Measurements from ENCODE around the gene SUN3. TPM values are rescaled to one million over a fixed set of nuclear protein-coding genes. Genes with fewer than 3 reads are reported as not detected.

The SUN3 gene
- total and polyA plus RNA-seq, 2 of the 8 experiments (the other 6 are each of a cell fraction or from before 2014, with no cell fraction given): not detected

DNA sequence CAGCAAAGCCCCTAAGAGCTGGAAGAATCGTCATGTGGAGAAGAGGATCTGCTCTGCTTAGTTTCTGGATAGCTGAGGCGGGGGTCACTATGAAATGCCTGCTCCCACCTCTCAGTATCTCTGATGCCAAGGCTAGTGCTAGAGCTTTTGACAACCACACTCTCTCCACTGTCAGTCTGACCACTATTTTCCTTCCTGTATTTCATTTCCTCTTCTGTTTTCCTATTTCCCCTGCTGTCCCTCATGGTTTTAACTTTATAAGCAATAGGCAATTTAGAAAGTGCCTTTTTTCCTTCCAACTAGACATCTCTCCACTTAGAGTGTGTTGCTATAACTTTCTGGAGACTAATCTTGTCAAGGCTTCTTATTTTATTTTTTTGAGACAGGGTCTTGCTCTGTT lies 30.1 kb upstream of the SUN3 start:
- no peaks in the 10 kb centered on the region for H3K27me3 ChIP-seq (replicated peaks in 1 of 4; ENCODE audit: control insufficient read depth in 3 of 4, extremely low read depth in 1 of 4, insufficient read depth in 3 of 4, low read length in 3 of 4)
- H3K18ac ChIP-seq (ENCODE audit: extremely low read depth, low read length): no peak overlapping the region
- no peaks in the 10 kb centered on the region for H3K36me3 ChIP-seq (ENCODE audit: control insufficient read depth in 2 of 4, insufficient read depth in 4 of 4, low read length in 3 of 4)
- H3K23me2 ChIP-seq (ENCODE audit: low read depth, low read length): no peaks in the 10 kb centered on the region
- no peak overlapping the region for H3K14ac ChIP-seq (ENCODE audit: insufficient read length)
- no peak overlapping the region for H3K23ac ChIP-seq (ENCODE audit: insufficient read length)
- H4K8ac ChIP-seq (ENCODE audit: extremely low read depth, insufficient read depth, low read length): no peak overlapping the region
- no peaks in the 10 kb centered on the region for H3K79me2 ChIP-seq (ENCODE audit: control insufficient read depth in 1 of 2, insufficient read depth in 2 of 2, low read length in 2 of 2)
- H2BK5ac ChIP-seq (ENCODE audit: low read depth, low read length): no peak overlapping the region
- WGBS, 2 experiments (ENCODE audit: extremely low coverage in 1 of 2, insufficient coverage in 1 of 2, insufficient read length in 1 of 2, insufficient replicate concordance in 2 of 2, low coverage in 1 of 2, low lambda C conversion rate in 2 of 2, missing lambda C conversion rate in 1 of 2): 89% methylated on average over 2 of the region's 2 CpGs; no CpG with 5 or more reads in 1 of the 2 experiments
- no peak for DNase-seq (ENCODE audit: low read depth in 1 of 2, low spot score in 2 of 2)
- no peak overlapping the region for H3K4ac ChIP-seq (replicated peaks; ENCODE audit: insufficient read length, low read depth, low read length)
- H4K20me1 ChIP-seq (replicated peaks in 1 of 2; ENCODE audit: control insufficient read depth in 1 of 2, insufficient read depth in 2 of 2, low read length in 2 of 2): no peaks in the 10 kb centered on the region
- no peak overlapping the region for H3K56ac ChIP-seq (replicated peaks; ENCODE audit: insufficient read length, low read depth, low read length)
- 0 out of 4 replicates have a peak, but pooled peaks cover 0 to 2% of the 10 kb centered on the region in 2 experiments for H3K9me3 ChIP-seq (ENCODE audit: insufficient read depth in 2 of 2, low read depth in 1 of 2, low read length in 1 of 2)
- no peak overlapping the region for H2BK15ac ChIP-seq (ENCODE audit: low read length)
- H2BK120ac ChIP-seq (replicated peaks; ENCODE audit: low read depth, low read length): no peak overlapping the region
- no peak overlapping the region for H2AK5ac ChIP-seq (ENCODE audit: low read depth, low read length)
- H2AFZ ChIP-seq (ENCODE audit: low read length): no peak overlapping the region
- FAIRE-seq: no peak
- no peak overlapping the region for H3K4me2 ChIP-seq (ENCODE audit: insufficient read depth in 1 of 2, low read depth in 2 of 2, low read length in 2 of 2)
- H3K79me1 ChIP-seq (ENCODE audit: low read depth, low read length): no peaks in the 10 kb centered on the region
- POLR2A ChIA-PET (ENCODE audit: partially characterized antibody): interaction anchor here (1.0 to 1.3 kb wide), 2 partner anchors 19 to 30 kb away, joined by 3 read pairs; partner anchors contain the start of gene UPP1
- H4K91ac ChIP-seq (replicated peaks; ENCODE audit: insufficient read length, low read length): no peak overlapping the region
- H3K9ac ChIP-seq (replicated peaks in 1 of 4; ENCODE audit: extremely low read depth in 1 of 4, low read depth in 3 of 4, low read length in 3 of 4): no peak overlapping the region
- H3K4me3 ChIP-seq (ENCODE audit: extremely low read depth in 1 of 4, insufficient read depth in 2 of 4, low read depth in 3 of 4, low read length in 4 of 4): no peak overlapping the region
- no peak overlapping the region for H2BK20ac ChIP-seq (ENCODE audit: low read length)
- CTCF ChIA-PET (ENCODE audit: partially characterized antibody): no interaction called here
- H3K4me1 ChIP-seq (replicated peaks in 1 of 4; ENCODE audit: control insufficient read depth in 3 of 4, insufficient read depth in 4 of 4, low read length in 3 of 4): no peaks in the 10 kb centered on the region
- H2BK12ac ChIP-seq (ENCODE audit: low read depth, low read length): no peak overlapping the region
- H3K27ac ChIP-seq (ENCODE audit: low read depth, low read length): no peak overlapping the region
- no peak overlapping the region for H4K5ac ChIP-seq (ENCODE audit: insufficient read length, low read depth, low read length)
- TF ChIP-seq, protein P1, sequence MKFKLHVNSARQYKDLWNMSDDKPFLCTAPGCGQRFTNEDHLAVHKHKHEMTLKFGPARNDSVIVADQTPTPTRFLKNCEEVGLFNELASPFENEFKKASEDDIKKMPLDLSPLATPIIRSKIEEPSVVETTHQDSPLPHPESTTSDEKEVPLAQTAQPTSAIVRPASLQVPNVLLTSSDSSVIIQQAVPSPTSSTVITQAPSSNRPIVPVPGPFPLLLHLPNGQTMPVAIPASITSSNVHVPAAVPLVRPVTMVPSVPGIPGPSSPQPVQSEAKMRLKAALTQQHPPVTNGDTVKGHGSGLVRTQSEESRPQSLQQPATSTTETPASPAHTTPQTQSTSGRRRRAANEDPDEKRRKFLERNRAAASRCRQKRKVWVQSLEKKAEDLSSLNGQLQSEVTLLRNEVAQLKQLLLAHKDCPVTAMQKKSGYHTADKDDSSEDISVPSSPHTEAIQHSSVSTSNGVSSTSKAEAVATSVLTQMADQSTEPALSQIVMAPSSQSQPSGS (IDR thresholded peaks at IDR 0.05; ENCODE audit: low read length): no peak
- TF ChIP-seq SIRT6 (IDR thresholded peaks at IDR 0.05; ENCODE audit: low read length) (no peak), RXRA (IDR thresholded peaks at IDR 0.05; ENCODE audit: insufficient read depth, low read depth, low read length) (no peak), RFX5 (IDR thresholded peaks at IDR 0.05; ENCODE audit: borderline replicate concordance, low read depth, low read length) (no peak), YY1 (IDR thresholded peaks at IDR 0.05; ENCODE audit: low read depth, low read length) (no peak), EZH2 (IDR thresholded peaks at IDR 0.05; ENCODE audit: low read depth, low read length, severe bottlenecking) (no peak), NANOG (IDR thresholded peaks at IDR 0.05; ENCODE audit: insufficient read depth, low read depth, low read length, poor library complexity, severe bottlenecking) (no peak), CREB1 (IDR thresholded peaks at IDR 0.05) (no peak), ZNF274 (IDR thresholded peaks at IDR 0.05; ENCODE audit: borderline replicate concordance, extremely low read depth, low read length) (no peak), TAF7 (optimal IDR thresholded peaks at IDR 0.05; ENCODE audit: borderline replicate concordance, low read depth, low read length) (no peak), CBX5 (IDR thresholded peaks at IDR 0.05; ENCODE audit: low read depth, low read length) (no peak)
- TF ChIP-seq, protein P2, sequence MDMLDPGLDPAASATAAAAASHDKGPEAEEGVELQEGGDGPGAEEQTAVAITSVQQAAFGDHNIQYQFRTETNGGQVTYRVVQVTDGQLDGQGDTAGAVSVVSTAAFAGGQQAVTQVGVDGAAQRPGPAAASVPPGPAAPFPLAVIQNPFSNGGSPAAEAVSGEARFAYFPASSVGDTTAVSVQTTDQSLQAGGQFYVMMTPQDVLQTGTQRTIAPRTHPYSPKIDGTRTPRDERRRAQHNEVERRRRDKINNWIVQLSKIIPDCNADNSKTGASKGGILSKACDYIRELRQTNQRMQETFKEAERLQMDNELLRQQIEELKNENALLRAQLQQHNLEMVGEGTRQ (IDR thresholded peaks at IDR 0.05; ENCODE audit: low read length): no peak

Measured in H1 (cell line).